Thyroid gland (tissue), 4 donors: ENCODE measurements around the gene KICS2. TPM values are rescaled to one million over a fixed set of nuclear protein-coding genes. Genes with fewer than 3 reads are reported as not detected.

Experiments
- DNase-seq, 2 donors: peaks; one replicate each; pipeline ENCODE4 v3.0.0-alpha.2; 2019
- H3K27ac ChIP-seq, 3 donors: fragments of 200-600 bp; sonication (generic); 1 replicate in 2 of 3; 2 replicates in 1 of 3; pipeline ENCODE4 v1.5.1; 2016 to 2019; ENCODE audit warnings: mild to moderate bottlenecking in 1 of 3, moderate library complexity in 1 of 3
- H3K27me3 ChIP-seq: fragments of 200-600 bp; sonication (generic); one replicate; pipeline ENCODE4 v1.5.1; 2019
- H3K36me3 ChIP-seq, 2 donors: fragments of 200-600 bp; sonication (generic); one replicate each; pipeline ENCODE4 v1.5.1; 2016 to 2019
- H3K4me1 ChIP-seq, 2 donors: fragments of 200-600 bp; sonication (generic); one replicate each; pipeline ENCODE4 v1.5.1; 2017 to 2019
- H3K4me3 ChIP-seq, 3 donors: fragments of 200-600 bp; sonication (generic); replicated peaks in 1 of 3; 1 replicate in 2 of 3; 2 replicates in 1 of 3; pipeline ENCODE4 v1.5.1; 2016; ENCODE audit warnings: mild to moderate bottlenecking in 1 of 3
- H3K9me3 ChIP-seq: fragments of 200-600 bp; sonication (generic); one replicate; pipeline ENCODE4 v1.5.1; 2017
- CTCF ChIP-seq, 6 experiments: fragments of 200-600 bp in 3 of 6; fragments of 450-650 bp in 3 of 6; sonication (generic) in 3 of 6; IDR thresholded peaks; one replicate each; pipeline ENCODE4 v1.5.1; 2016 to 2019; ENCODE audit warnings: antibody characterized with exemption in 6 of 6, mild to moderate bottlenecking in 2 of 6, inconsistent platforms in 1 of 6, moderate library complexity in 1 of 6
- POLR2A ChIP-seq, 2 donors: fragments of 450-650 bp; IDR thresholded peaks; one replicate each; pipeline ENCODE4 v1.6.1; 2017; ENCODE audit warnings: antibody characterized with exemption in 2 of 2, mild to moderate bottlenecking in 2 of 2, moderate library complexity in 1 of 2
- WGBS, 2 donors: methylation state at CpG; one replicate each; pipeline ENCODE4 v1.1.5; 2017; 5-methylcytosine and 5-hydroxymethylcytosine counted together
- intact Hi-C: fragments of 100-400 bp; cut with DNase I; formaldehyde crosslinking; loops from one replicate; pipeline ENCODE4 v1.15.1; 2023
- total RNA-seq, 4 donors: library from RNA; depleted of rRNA; stranded (reverse); fragments of >200 nt; gene quantifications; one replicate each; pipeline ENCODE4 v1.2.3, GENCODE V29; 2016

Gene KICS2
- total RNA-seq: 10 to 100 TPM; 11.9 to 20.0 (median 18.6) TPM

GRCh38 chr12:64222009-64222765, at the start of gene KICS2:
Gene KICS2, minus strand, starts transcription at chr12:64222296. Its CDS starts 59 bp downstream, at chr12:64222237.
- 1 to 2% methylated on average over 11 to 34 of the region's 56 CpGs for WGBS, 2 donors

DNA sequence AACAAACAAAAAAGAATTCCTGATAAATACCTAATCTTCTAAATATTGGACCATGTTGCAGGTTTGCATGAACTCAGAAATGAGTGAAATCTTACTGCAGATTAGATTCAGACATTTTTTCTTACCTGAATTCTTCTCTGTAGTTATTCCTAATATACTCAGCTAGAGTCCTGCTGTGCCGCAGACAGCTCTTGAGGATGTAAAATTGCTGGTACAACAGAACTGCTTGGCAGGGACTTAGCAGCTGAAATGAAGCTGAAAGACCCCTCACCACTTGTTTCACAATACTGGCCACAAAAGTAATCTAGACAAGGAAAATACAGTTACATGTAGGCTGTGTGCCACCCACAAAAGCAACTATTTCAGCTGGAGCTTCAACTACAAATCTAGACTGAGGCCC, 48.3 kb upstream of the KICS2 start:
- intact Hi-C loops: no loop called here
- H3K27ac ChIP-seq: no peak overlapping the region

More at GRCh38 chr12:64222009-64222765, at the start of gene KICS2:
- H3K27me3 ChIP-seq: no peaks in the 10 kb centered on the region
- no peaks in the 10 kb centered on the region for H3K36me3 ChIP-seq
- H3K9me3 ChIP-seq: no peaks in the 10 kb centered on the region
- peak within 1 kb of the TSS; percentile 50 to 74 (median 52) for H3K4me3 ChIP-seq
- intact Hi-C loops: no loop called here
- peak within 1 kb of the TSS; percentile 71 to 94 (median 91) for H3K27ac ChIP-seq
- peaks cover 4 to 16% of the 10 kb centered on the region in 2 donors for H3K4me1 ChIP-seq
- peak; percentile 61 to 92 for TF ChIP-seq POLR2A (IDR thresholded peaks at IDR 0.05)
- TF ChIP-seq CTCF (IDR thresholded peaks at IDR 0.05): no peak
- DNase-seq: peak; percentile 93 to 95

GRCh38 chr12:64269161-64269560, 47.1 kb upstream of the KICS2 start:
- H3K27ac ChIP-seq: peak overlapping the region in 1 of 3 donors; percentile 17
- peaks cover 5 to 6% of the 10 kb centered on the region in 2 donors for H3K4me1 ChIP-seq
- H3K9me3 ChIP-seq: no peaks in the 10 kb centered on the region
- H3K27me3 ChIP-seq: no peaks in the 10 kb centered on the region
- TF ChIP-seq POLR2A (IDR thresholded peaks at IDR 0.05): no peak
- peak in 1 of 6 experiments; percentile 15 for TF ChIP-seq CTCF (IDR thresholded peaks at IDR 0.05)
- 22 to 32% methylated on average over 2 of the region's 2 CpGs for WGBS, 2 donors
- no peaks in the 10 kb centered on the region for H3K36me3 ChIP-seq
- no peak overlapping the region for H3K4me3 ChIP-seq
- intact Hi-C loops: no loop called here
- DNase-seq: peak; percentile 76 to 77

More for the DNA sequence above, 48.3 kb upstream of the KICS2 start:
- peaks cover 5 to 6% of the 10 kb centered on the region in 2 donors for H3K4me1 ChIP-seq
- H3K4me3 ChIP-seq: no peak overlapping the region
- H3K36me3 ChIP-seq: no peaks in the 10 kb centered on the region
- no peaks in the 10 kb centered on the region for H3K27me3 ChIP-seq
- TF ChIP-seq POLR2A (IDR thresholded peaks at IDR 0.05) (no peak), CTCF (IDR thresholded peaks at IDR 0.05) (no peak)
- DNase-seq: no peak
- WGBS, 2 donors: 55 to 81% methylated on average over 1 of the region's 1 CpG
- H3K9me3 ChIP-seq: no peaks in the 10 kb centered on the region

GRCh38 chr12:64268409-64268808, 46.3 kb upstream of the KICS2 start:
- Histone ChIP-seq H3K9me3 (no peaks in the 10 kb centered on the region), H3K4me3 (no peak overlapping the region), H3K27me3 (no peaks in the 10 kb centered on the region), H3K27ac (no peak overlapping the region), H3K36me3 (no peaks in the 10 kb centered on the region), H3K4me1 (peaks cover 5 to 6% of the 10 kb centered on the region in 2 donors)
- DNase-seq: no peak
- TF ChIP-seq CTCF (IDR thresholded peaks at IDR 0.05) (no peak), POLR2A (IDR thresholded peaks at IDR 0.05) (no peak)
- intact Hi-C loops: no loop called here
- WGBS, 2 donors: 48 to 85% methylated on average over 2 of the region's 2 CpGs

DNA sequence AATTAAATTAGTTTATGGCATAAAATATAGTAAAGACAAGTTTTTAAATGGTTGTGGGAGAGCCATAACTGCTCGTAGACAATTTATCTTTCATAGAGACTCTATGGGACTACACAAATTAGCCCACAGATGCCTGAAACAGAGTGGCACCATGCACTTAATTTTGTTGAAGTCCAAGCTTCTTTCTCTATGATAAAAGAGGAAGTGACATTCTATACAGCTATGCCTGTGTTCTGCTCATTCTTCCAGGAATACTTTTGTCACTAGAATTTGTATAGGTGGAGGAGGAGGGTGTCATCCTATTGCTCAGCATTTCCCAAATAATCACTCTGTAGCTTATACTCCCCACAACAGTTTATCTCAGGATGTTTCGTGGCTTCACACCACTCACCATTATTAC, 43.7 kb upstream of the KICS2 start:
- Histone ChIP-seq H3K4me1 (peaks cover 5 to 6% of the 10 kb centered on the region in 2 donors), H3K9me3 (no peaks in the 10 kb centered on the region), H3K27ac (no peak overlapping the region), H3K27me3 (no peaks in the 10 kb centered on the region), H3K4me3 (no peak overlapping the region), H3K36me3 (no peaks in the 10 kb centered on the region)
- WGBS, 2 donors: 95 to 96% methylated on average over 2 of the region's 2 CpGs
- DNase-seq: no peak
- no peak for TF ChIP-seq CTCF (IDR thresholded peaks at IDR 0.05)
- no peak for TF ChIP-seq POLR2A (IDR thresholded peaks at IDR 0.05)
- intact Hi-C loops: no loop called here
